Erythroblast (primary cell): ENCODE measurements around the gene ZBP1.

Experiments
- GATA1 ChIP-seq: IDR thresholded peaks from 2 replicates; pipeline ENCODE4 v1.6.1; 2011; ENCODE audit warnings: low read depth, mild to moderate bottlenecking, control low read depth, low read length, moderate library complexity
- POLR2A ChIP-seq: IDR thresholded peaks from 2 replicates; pipeline ENCODE4 v1.6.1; 2011; ENCODE audit warnings: mild to moderate bottlenecking, low read length

DNA sequence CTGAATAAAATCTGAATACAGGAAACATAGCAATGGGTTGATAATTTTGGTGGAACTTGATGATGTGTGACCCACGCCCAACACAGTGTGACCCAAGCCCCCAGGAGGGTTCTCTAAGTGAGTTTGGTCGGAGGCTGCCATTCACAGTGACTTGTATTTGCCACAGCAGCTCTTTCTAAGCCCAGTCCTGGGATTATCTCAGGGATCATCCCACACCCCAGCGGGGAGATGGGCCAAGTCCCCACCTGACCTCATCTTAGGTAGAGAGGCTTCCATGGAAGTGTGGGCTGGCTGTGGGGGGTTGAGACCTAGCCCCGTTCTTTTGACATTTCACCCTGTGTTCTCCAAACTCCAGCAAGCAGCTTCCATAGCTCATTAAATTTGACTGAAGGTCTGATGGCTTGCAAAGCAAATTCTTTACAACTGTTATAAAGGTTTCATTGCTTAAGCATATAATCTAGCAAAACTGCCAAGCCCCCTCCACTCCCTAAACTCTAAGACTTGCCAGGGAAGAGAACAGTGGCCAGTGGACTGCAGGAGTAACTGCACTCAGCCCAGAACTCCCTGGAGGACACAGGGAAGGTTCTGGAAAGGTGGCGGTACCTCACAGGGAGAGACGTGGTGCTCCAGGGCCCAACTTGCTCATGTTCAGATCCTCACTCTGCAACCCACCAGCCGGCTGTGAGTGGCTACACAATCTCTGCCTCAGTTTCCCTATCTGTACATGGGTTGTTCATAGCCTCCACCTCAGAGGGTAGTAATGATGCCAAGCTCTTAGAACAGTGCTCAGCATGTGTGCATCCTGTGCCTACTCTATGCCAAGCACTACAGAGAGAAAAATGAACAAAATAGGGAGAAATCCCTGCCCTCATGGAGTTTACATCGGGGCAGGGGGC lies 60.3 kb downstream of the ZBP1 start:
- TF ChIP-seq POLR2A, result no peak
- TF ChIP-seq GATA1, result no peak
